GM18517 (cell line): ENCODE measurements around the gene ASB16.

Experiments
- ATAC-seq: cut with Tn5 transposase; IDR thresholded peaks from one replicate; pipeline ENCODE4 v1.9.1; 2021; ENCODE audit warnings: mild to moderate bottlenecking, moderate library complexity; ENCODE audit not compliant: unreplicated experiment

The ASB16 gene

DNA sequence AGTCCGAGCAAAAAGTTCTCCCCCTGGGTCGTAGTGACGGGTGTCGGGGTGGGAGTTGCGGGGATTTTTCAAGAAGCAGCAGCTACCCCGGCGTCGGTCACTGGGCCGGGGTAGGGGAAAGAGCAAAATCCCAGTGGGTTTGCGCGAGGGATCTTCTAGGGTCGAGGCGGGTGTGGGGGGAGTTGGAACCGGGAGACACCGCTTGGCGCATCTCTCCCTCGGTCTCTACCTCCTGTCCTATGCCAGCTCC is 51.3 kb downstream of the ASB16 start:
- ATAC-seq = no peak

DNA sequence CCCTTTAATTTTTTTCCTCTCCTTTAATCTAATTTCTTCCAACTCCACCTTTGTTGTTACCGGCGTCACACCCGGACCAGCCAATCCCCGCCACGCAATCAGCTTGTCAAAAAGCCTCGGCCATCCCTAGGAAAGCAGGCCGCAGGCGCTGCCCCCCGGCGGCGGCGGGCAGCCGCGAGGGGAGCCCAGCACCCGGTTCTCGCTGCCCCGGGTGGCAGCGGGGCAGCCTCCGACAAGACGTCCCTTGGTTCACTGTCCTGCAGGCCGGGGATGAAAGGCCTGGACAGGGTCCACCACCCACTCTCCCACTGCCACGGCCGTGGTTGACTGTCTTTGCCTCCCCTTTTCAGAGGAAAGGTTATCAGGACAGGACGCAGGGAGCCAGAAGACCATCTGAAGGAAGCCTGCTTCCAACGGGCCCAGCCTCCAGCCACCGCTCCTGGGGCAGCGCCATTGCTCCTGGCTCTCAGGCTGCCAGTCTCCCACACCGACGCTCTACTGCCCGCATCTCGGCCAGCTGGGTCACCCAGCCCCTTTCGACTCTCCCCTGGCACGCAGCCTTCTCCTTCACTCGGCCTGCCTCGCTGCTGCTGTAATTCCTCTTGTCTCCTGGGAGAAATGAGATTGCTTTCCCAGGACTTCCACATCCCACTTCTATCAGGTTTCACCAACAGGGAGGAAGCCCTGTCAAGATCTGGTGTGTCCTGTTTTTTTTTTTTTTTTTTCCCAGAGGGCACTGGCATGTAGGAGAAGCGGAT is 51.8 kb downstream of the ASB16 start:
- ATAC-seq = no peak

DNA sequence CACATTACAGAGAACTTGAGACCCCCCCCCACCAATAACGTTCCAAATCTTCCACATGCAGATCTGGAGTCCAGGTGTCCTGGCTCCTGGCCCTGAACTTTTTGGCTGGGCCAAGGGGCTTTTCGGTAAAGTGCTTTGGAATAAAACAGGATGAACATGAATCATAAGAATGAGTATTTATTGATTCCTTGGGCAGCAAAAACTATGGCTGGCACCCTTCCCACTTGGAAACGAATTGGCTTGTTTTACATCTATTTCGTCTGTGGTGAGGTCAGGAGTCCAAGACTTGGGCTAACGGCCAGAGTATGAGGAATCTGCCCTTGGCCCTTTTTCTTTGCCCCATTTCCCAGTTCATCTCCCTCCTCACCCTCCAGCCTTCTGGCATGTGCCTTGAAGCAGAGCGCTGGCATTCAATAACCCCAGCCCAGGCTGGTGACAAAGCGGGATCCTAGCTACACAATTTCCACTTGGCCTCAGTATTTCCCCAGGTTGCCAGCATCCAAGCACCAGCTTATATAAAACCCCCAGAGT is 53.1 kb downstream of the ASB16 start:
- ATAC-seq = no peak
